H1 (cell line): Measurements from ENCODE around the gene RNASE4. TPM values are rescaled to one million over a fixed set of nuclear protein-coding genes. Genes with fewer than 3 reads are reported as not detected.

Source experiments
- CTCF ChIA-PET: fragments of 300-600 bp; sonication (Branson Sonifier 250); formaldehyde crosslinking; loops from one replicate; lab custom pipeline; 2021; ENCODE audit not compliant: partially characterized antibody; lab: Charles Lee
- POLR2A ChIA-PET: fragments of 300-600 bp; sonication (Branson Sonifier 250); formaldehyde crosslinking; loops from one replicate; lab custom pipeline; 2021; ENCODE audit warnings: inconsistent platforms; ENCODE audit not compliant: partially characterized antibody; lab: Charles Lee
- DNase-seq, 2 experiments: peaks; one replicate each; pipeline versions ENCODE4 v3.0.0 to v3.0.0-alpha.2; 2010 to 2022; ENCODE audit warnings: low spot score in 2 of 2, low read depth in 1 of 2, mixed read lengths in 1 of 2
- FAIRE-seq: peaks from 2 replicates; lab custom pipeline; 2011; peaks lifted over from hg19 to GRCh38; lab: Jason Lieb, UNC
- H2AFZ ChIP-seq: 2 replicates; pipeline ENCODE4 v1.8.1; 2012; ENCODE audit warnings: low read length, inconsistent platforms
- H2AK5ac ChIP-seq: 2 replicates; pipeline ENCODE4 v1.6.1; 2013; ENCODE audit warnings: low read depth, low read length
- H2BK120ac ChIP-seq: replicated peaks from 2 replicates; pipeline ENCODE3; 2013; ENCODE audit warnings: low read depth, low read length, inconsistent platforms
- H2BK12ac ChIP-seq: 2 replicates; pipeline ENCODE4 v1.6.1; 2013; ENCODE audit warnings: low read depth, low read length
- H2BK15ac ChIP-seq: 2 replicates; pipeline ENCODE4 v1.6.1; 2013; ENCODE audit warnings: low read length
- H2BK20ac ChIP-seq: 2 replicates; pipeline ENCODE4 v1.6.1; 2013; ENCODE audit warnings: low read length
- H2BK5ac ChIP-seq: 2 replicates; pipeline ENCODE4 v1.6.1; 2013; ENCODE audit warnings: low read depth, low read length
- H3K14ac ChIP-seq: 2 replicates; pipeline ENCODE4 v1.6.1; 2013; ENCODE audit warnings: inconsistent platforms; ENCODE audit not compliant: insufficient read length
- H3K18ac ChIP-seq: 2 replicates; pipeline ENCODE4 v1.6.1; 2013; ENCODE audit warnings: low read length; ENCODE audit errors: extremely low read depth
- H3K23ac ChIP-seq: 2 replicates; pipeline ENCODE4 v1.6.1; 2013; ENCODE audit warnings: inconsistent platforms; ENCODE audit not compliant: insufficient read length
- H3K23me2 ChIP-seq: 2 replicates; pipeline ENCODE4 v1.6.1; 2013; ENCODE audit warnings: low read depth, low read length
- H3K27ac ChIP-seq: 2 replicates; pipeline ENCODE4 v1.6.1; 2011; ENCODE audit warnings: low read depth, low read length, inconsistent platforms
- H3K27me3 ChIP-seq, 4 experiments: replicated peaks in 1 of 4; 1 replicate in 1 of 4; 2 replicates in 3 of 4; pipeline versions ENCODE4 v1.6.1 to v1.8.1; 2011 to 2013; ENCODE audit warnings: low read length in 3 of 4, mild to moderate bottlenecking in 3 of 4, inconsistent platforms in 2 of 4, mixed read lengths in 2 of 4, moderate library complexity in 1 of 4; ENCODE audit not compliant: control insufficient read depth in 3 of 4, insufficient read depth in 3 of 4; ENCODE audit errors: extremely low read depth in 1 of 4
- H3K36me3 ChIP-seq, 4 experiments: 2 replicates each; pipeline versions ENCODE4 v1.6.1 to v1.8.1; 2011 to 2013; ENCODE audit warnings: mild to moderate bottlenecking in 4 of 4, low read length in 3 of 4, moderate library complexity in 2 of 4, control low read depth in 1 of 4, inconsistent platforms in 1 of 4; ENCODE audit not compliant: insufficient read depth in 4 of 4, control insufficient read depth in 2 of 4
- H3K4ac ChIP-seq: replicated peaks from 2 replicates; pipeline ENCODE3; 2013; ENCODE audit warnings: low read length, low read depth, mixed read lengths, inconsistent platforms; ENCODE audit not compliant: insufficient read length
- H3K4me1 ChIP-seq, 4 experiments: replicated peaks in 1 of 4; 1 replicate in 1 of 4; 2 replicates in 3 of 4; pipeline versions ENCODE4 v1.6.1 to v1.8.1; 2011 to 2013; ENCODE audit warnings: low read length in 3 of 4, inconsistent platforms in 2 of 4, mixed read lengths in 1 of 4; ENCODE audit not compliant: insufficient read depth in 4 of 4, control insufficient read depth in 3 of 4
- H3K4me2 ChIP-seq, 2 experiments: 2 replicates each; pipeline versions ENCODE4 v1.6.1 to v1.8.1; 2011 to 2013; ENCODE audit warnings: low read depth in 2 of 2, low read length in 2 of 2, control low read depth in 1 of 2, inconsistent platforms in 1 of 2, mild to moderate bottlenecking in 1 of 2; ENCODE audit not compliant: insufficient read depth in 1 of 2
- H3K4me3 ChIP-seq, 4 experiments: fragments of 200-600, 300-600 bp in 1 of 4; sonication (generic), shearing (Covaris generic), sonication (Bioruptor Twin) in 1 of 4; 2 replicates each; pipeline versions ENCODE4 v1.5.1 to v1.8.1; 2011 to 2016; ENCODE audit warnings: low read length in 4 of 4, low read depth in 3 of 4, control low read depth in 2 of 4, inconsistent platforms in 2 of 4, mild to moderate bottlenecking in 2 of 4, mixed read lengths in 1 of 4, moderate library complexity in 1 of 4; ENCODE audit not compliant: insufficient read depth in 2 of 4; ENCODE audit errors: extremely low read depth in 1 of 4
- H3K56ac ChIP-seq: replicated peaks from 2 replicates; pipeline ENCODE3; 2013; ENCODE audit warnings: low read depth, mild to moderate bottlenecking, mixed read lengths, low read length, inconsistent platforms; ENCODE audit not compliant: insufficient read length
- H3K79me1 ChIP-seq: 2 replicates; pipeline ENCODE4 v1.6.1; 2013; ENCODE audit warnings: low read depth, low read length, control low read depth
- H3K79me2 ChIP-seq, 2 experiments: 2 replicates each; pipeline versions ENCODE4 v1.6.1 to v1.8.1; 2012 to 2013; ENCODE audit warnings: low read length in 2 of 2, mild to moderate bottlenecking in 2 of 2, inconsistent platforms in 1 of 2; ENCODE audit not compliant: insufficient read depth in 2 of 2, control insufficient read depth in 1 of 2
- H3K9ac ChIP-seq, 4 experiments: replicated peaks in 1 of 4; 1 replicate in 1 of 4; 2 replicates in 3 of 4; pipeline versions ENCODE4 v1.6.1 to v1.8.1; 2011 to 2013; ENCODE audit warnings: low read depth in 3 of 4, low read length in 3 of 4, control low read depth in 2 of 4, mild to moderate bottlenecking in 2 of 4, moderate library complexity in 2 of 4, inconsistent platforms in 1 of 4; ENCODE audit errors: extremely low read depth in 1 of 4
- H3K9me3 ChIP-seq, 2 experiments: 2 replicates each; pipeline versions ENCODE4 v1.6.1 to v1.8.1; 2012 to 2013; ENCODE audit warnings: mild to moderate bottlenecking in 2 of 2, moderate library complexity in 2 of 2, control low read depth in 1 of 2, inconsistent platforms in 1 of 2, low read depth in 1 of 2, low read length in 1 of 2, mixed read lengths in 1 of 2; ENCODE audit not compliant: insufficient read depth in 2 of 2
- H4K20me1 ChIP-seq, 2 experiments: replicated peaks in 1 of 2; 2 replicates each; pipeline versions ENCODE3 to v1.8.1; 2011 to 2013; ENCODE audit warnings: inconsistent platforms in 2 of 2, low read length in 2 of 2, mild to moderate bottlenecking in 1 of 2; ENCODE audit not compliant: insufficient read depth in 2 of 2, control insufficient read depth in 1 of 2
- H4K5ac ChIP-seq: 2 replicates; pipeline ENCODE4 v1.6.1; 2013; ENCODE audit warnings: low read length, low read depth, mixed read lengths, inconsistent platforms; ENCODE audit not compliant: insufficient read length
- H4K8ac ChIP-seq: 2 replicates; pipeline ENCODE4 v1.8.0; 2013; ENCODE audit warnings: mild to moderate bottlenecking, moderate library complexity, low read length, inconsistent platforms; ENCODE audit not compliant: insufficient read depth; ENCODE audit errors: extremely low read depth
- H4K91ac ChIP-seq: replicated peaks from 2 replicates; pipeline ENCODE3; 2013; ENCODE audit warnings: low read length, mixed read lengths, inconsistent platforms; ENCODE audit not compliant: insufficient read length
- MAFK ChIP-seq: IDR thresholded peaks from 2 replicates; pipeline ENCODE4 v1.6.1; 2012; ENCODE audit warnings: low read depth, mild to moderate bottlenecking, improper control_type of control experiment, low read length
- WGBS, 2 experiments: shearing (Covaris generic) in 1 of 2; methylation state at CpG; one replicate each; pipeline versions ENCODE4 v1.1.6 to v1.1.7; 2013 to 2015; ENCODE audit warnings: low lambda C conversion rate in 2 of 2, mixed read lengths in 2 of 2, inconsistent platforms in 1 of 2, low coverage in 1 of 2, missing lambda C conversion rate in 1 of 2; ENCODE audit not compliant: insufficient replicate concordance in 2 of 2, insufficient coverage in 1 of 2, insufficient read length in 1 of 2; ENCODE audit errors: extremely low coverage in 1 of 2, missing lambda C conversion rate in 1 of 2; 5-methylcytosine and 5-hydroxymethylcytosine counted together
- polyA plus RNA-seq, 7 experiments: library from polyadenylated mRNA; depleted of rRNA in 3 of 7; stranded (reverse) in 5 of 7; unstranded in 2 of 7; fragments of >200 nt in 5 of 7; fragments of 200-250 nt in 2 of 7; gene quantifications; 1 replicate in 5 of 7; 2 replicates in 1 of 7; 4 replicates in 1 of 7; pipeline versions ENCODE4 v1.2.1 to v1.2.3, GENCODE V29; 2011 to 2013; ENCODE audit warnings: missing spikeins in 2 of 7, mixed read lengths in 2 of 7
- total RNA-seq: library from RNA; stranded (reverse); fragmentation: NEBNext Ultra II Directional; extraction: Animal tissue kit (Norgen Biotek cat#: 25700); gene quantifications from 2 replicates; pipeline ENCODE4 v1.2.1, GENCODE V29; 2021
- TF ChIP-seq, protein P1 (sequence below), 3 experiments: IDR thresholded peaks; 1 replicate in 2 of 3; 2 replicates in 1 of 3; pipeline versions ENCODE4 v1.5.1 to v1.6.1; 2011; ENCODE audit warnings: low read length in 3 of 3, mild to moderate bottlenecking in 3 of 3, inconsistent platforms in 2 of 3, low read depth in 1 of 3, moderate library complexity in 1 of 3; ENCODE audit not compliant: insufficient read depth in 1 of 3; ENCODE audit errors: control extremely low read depth in 1 of 3

The RNASE4 gene
- total and polyA plus RNA-seq, 2 of the 8 experiments (the other 6 are each of a cell fraction or from before 2014, with no cell fraction given): 0.61 to 3.5 TPM

DNA sequence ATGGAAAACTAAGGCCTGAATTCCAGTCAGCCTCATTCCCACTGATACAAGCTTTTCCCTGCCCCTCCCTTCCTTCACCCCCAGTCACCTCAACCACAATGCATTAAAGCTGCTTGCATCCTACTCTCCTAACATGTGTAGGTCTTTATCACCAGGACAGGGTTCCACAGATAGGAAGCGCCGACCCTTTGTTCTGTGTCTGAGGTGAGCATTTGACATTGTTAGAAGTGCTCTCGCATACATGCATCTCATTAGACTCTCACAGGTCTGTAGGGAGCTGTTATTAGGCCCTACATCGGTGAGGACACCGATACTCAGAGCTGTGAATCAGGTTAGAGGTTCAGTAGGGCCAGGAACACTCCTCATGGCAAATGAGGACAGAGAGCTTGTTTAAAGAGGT is 48.1 kb downstream of the RNASE4 start:
- ChIA-PET CTCF (interaction anchor here (0.5 to 1.7 kb wide), 8 partner anchors 9 to 1572 kb away, joined by 3 to 7 read pairs (median 3); partner anchors contain the start of gene EDDM3A), POLR2A (no interaction called here)
- H2BK120ac ChIP-seq: no peak overlapping the region
- no peak overlapping the region for H3K23ac ChIP-seq
- 79% methylated on average over 5 of the region's 5 CpGs; no CpG with 5 or more reads in 1 of the 2 experiments for WGBS, 2 experiments
- H3K4ac ChIP-seq: no peak overlapping the region
- H3K79me1 ChIP-seq: no peaks in the 10 kb centered on the region
- H3K4me3 ChIP-seq: no peak overlapping the region
- H4K91ac ChIP-seq: no peak overlapping the region
- no peak overlapping the region for H2BK15ac ChIP-seq
- no peak overlapping the region for H2AFZ ChIP-seq
- no peaks in the 10 kb centered on the region for H3K9me3 ChIP-seq
- DNase-seq (no peak), FAIRE-seq (no peak)
- no peaks in the 10 kb centered on the region for H3K27me3 ChIP-seq
- no peaks in the 10 kb centered on the region for H3K4me1 ChIP-seq
- no peak overlapping the region for H4K5ac ChIP-seq
- H4K8ac ChIP-seq: no peak overlapping the region
- H3K27ac ChIP-seq: no peak overlapping the region
- no peaks in the 10 kb centered on the region for H4K20me1 ChIP-seq
- no peak overlapping the region for H3K56ac ChIP-seq
- H3K18ac ChIP-seq: no peak overlapping the region
- H3K36me3 ChIP-seq: no peaks in the 10 kb centered on the region
- no peaks in the 10 kb centered on the region; the same call in 1 of the 2 replicates for H3K23me2 ChIP-seq
- H2BK5ac ChIP-seq: no peak overlapping the region
- no peak overlapping the region for H2BK20ac ChIP-seq
- H3K9ac ChIP-seq: no peak overlapping the region
- H3K4me2 ChIP-seq: no peak overlapping the region
- TF ChIP-seq MAFK: no peak
- TF ChIP-seq, protein P1, sequence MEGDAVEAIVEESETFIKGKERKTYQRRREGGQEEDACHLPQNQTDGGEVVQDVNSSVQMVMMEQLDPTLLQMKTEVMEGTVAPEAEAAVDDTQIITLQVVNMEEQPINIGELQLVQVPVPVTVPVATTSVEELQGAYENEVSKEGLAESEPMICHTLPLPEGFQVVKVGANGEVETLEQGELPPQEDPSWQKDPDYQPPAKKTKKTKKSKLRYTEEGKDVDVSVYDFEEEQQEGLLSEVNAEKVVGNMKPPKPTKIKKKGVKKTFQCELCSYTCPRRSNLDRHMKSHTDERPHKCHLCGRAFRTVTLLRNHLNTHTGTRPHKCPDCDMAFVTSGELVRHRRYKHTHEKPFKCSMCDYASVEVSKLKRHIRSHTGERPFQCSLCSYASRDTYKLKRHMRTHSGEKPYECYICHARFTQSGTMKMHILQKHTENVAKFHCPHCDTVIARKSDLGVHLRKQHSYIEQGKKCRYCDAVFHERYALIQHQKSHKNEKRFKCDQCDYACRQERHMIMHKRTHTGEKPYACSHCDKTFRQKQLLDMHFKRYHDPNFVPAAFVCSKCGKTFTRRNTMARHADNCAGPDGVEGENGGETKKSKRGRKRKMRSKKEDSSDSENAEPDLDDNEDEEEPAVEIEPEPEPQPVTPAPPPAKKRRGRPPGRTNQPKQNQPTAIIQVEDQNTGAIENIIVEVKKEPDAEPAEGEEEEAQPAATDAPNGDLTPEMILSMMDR (IDR thresholded peaks at IDR 0.05; ENCODE audit: control extremely low read depth in 1 of 3, insufficient read depth in 1 of 3, low read depth in 1 of 3, low read length in 3 of 3): no peak
- no peak overlapping the region for H3K14ac ChIP-seq
- H3K79me2 ChIP-seq: no peaks in the 10 kb centered on the region
- H2AK5ac ChIP-seq: no peak overlapping the region
- no peak overlapping the region for H2BK12ac ChIP-seq
